Cardiac fibroblast (primary cell): ENCODE results near the gene NT5M.
"Not testable (repeated sequence)": the region's sequence is repeated elsewhere in the genome, so short reads cannot be mapped to it uniquely, and the experiment has no call there.

Source experiments
- DNase-seq, 2 donors: peaks; one replicate each; pipeline versions ENCODE4 v3.0.0 to v3.0.0-alpha.2; 2010; ENCODE audit warnings: low read depth in 2 of 2
- H3K4me3 ChIP-seq, 2 donors: replicated peaks in 1 of 2; 1 replicate in 1 of 2; 2 replicates in 1 of 2; pipeline ENCODE4 v1.5.1; 2011; ENCODE audit warnings: low read depth in 2 of 2, low read length in 2 of 2, mild to moderate bottlenecking in 2 of 2, moderate library complexity in 1 of 2
- CTCF ChIP-seq: IDR thresholded peaks from one replicate; pipeline ENCODE4 v1.5.1; 2011; ENCODE audit warnings: low read depth, mild to moderate bottlenecking, low read length, inconsistent platforms

Gene NT5M

GRCh38 chr17:17264430-17264829 is 38.7 kb upstream of the NT5M start:
- TF ChIP-seq CTCF: no peak
- DNase-seq: no peak

GRCh38 chr17:17269926-17270773 is 33.0 kb upstream of the NT5M start:
- no peak overlapping the region for H3K4me3 ChIP-seq
- peak; percentile 30 for TF ChIP-seq CTCF
- peak in 1 of 2 donors; percentile 10 for DNase-seq

More at GRCh38 chr17:17264430-17264829, 38.7 kb upstream of the NT5M start:
- H3K4me3 ChIP-seq: no peak overlapping the region

- TF ChIP-seq CTCF: no peak
- no peak overlapping the region for H3K4me3 ChIP-seq
- DNase-seq: no peak
Observed at GRCh38 chr17:17275971-17276370, 27.2 kb upstream of the NT5M start.

- DNase-seq, H3K4me3 ChIP-seq: not testable (repeated sequence)
Observed at GRCh38 chr17:17277431-17277830, 25.7 kb upstream of the NT5M start.

GRCh38 chr17:17279316-17279715 is 23.9 kb upstream of the NT5M start:
- peak overlapping the region in 1 of 2 donors; percentile 94 for H3K4me3 ChIP-seq
- no peak for TF ChIP-seq CTCF
- DNase-seq: no peak

- DNase-seq: peak; percentile 98 to 99
- H3K4me3 ChIP-seq: peak within 1 kb of the TSS; percentile 94 to 99
- no peak for TF ChIP-seq CTCF
Observed at GRCh38 chr17:17280613-17281549, 22.3 kb upstream of the NT5M start, which contains the start of gene COPS3. Gene COPS3 (minus strand): TSS chr17:17281246. CDS start chr17:17281186, 60 bp downstream.

GRCh38 chr17:17285951-17286350 is 17.2 kb upstream of the NT5M start:
- no peak for DNase-seq
- no peak for TF ChIP-seq CTCF
- H3K4me3 ChIP-seq: no peak overlapping the region
